MM.1S (cell line): ENCODE data around the gene DNAH10.

Experiments
- CTCF ChIP-seq: fragments of 300-600 bp; sonication (generic); IDR thresholded peaks from 2 replicates; pipeline ENCODE4 v1.5.1; 2016; ENCODE audit warnings: antibody characterized with exemption, low read length, mixed read lengths
- EZH2 ChIP-seq: fragments of 300-600 bp; sonication (generic); optimal IDR thresholded peaks from 2 replicates; pipeline ENCODE3; 2017; ENCODE audit warnings: low read depth, mild to moderate bottlenecking, antibody characterized with exemption, low read length, mixed read lengths

- TF ChIP-seq CTCF (no peak), EZH2 (no peak)
Observed at GRCh38 chr12:123808167-123808566, 46.1 kb downstream of the DNAH10 start.
